ENCODE measurements around the gene NOS1AP.
"Not testable (repeated sequence)": the region's sequence is repeated elsewhere in the genome, so short reads cannot be mapped to it uniquely, and the experiment has no call there.

The NOS1AP gene

GRCh38 chr1:162351246-162351842 is 281.9 kb downstream of the NOS1AP start:
- DNase-seq: no peak

- DNase-seq: not testable (repeated sequence)
Observed at GRCh38 chr1:162351874-162352273, 282.4 kb downstream of the NOS1AP start.

GRCh38 chr1:162353078-162353477 is 283.6 kb downstream of the NOS1AP start:
- DNase-seq: no peak

GRCh38 chr1:162353702-162354101 is 284.2 kb downstream of the NOS1AP start:
- DNase-seq: no peak

- DNase-seq: peak; percentile 48
Observed at GRCh38 chr1:162357681-162358266, 288.3 kb downstream of the NOS1AP start.

GRCh38 chr1:162358928-162359327 is 289.4 kb downstream of the NOS1AP start:
- DNase-seq: no peak

GRCh38 chr1:162359523-162360236 is 290.2 kb downstream of the NOS1AP start:
- no peak for DNase-seq

- DNase-seq: no peak
Observed at GRCh38 chr1:162360237-162360873, 290.9 kb downstream of the NOS1AP start.

GRCh38 chr1:162360874-162361260 is 291.4 kb downstream of the NOS1AP start:
- no peak for DNase-seq

- DNase-seq: no peak
Observed at GRCh38 chr1:162361349-162361748, 291.9 kb downstream of the NOS1AP start.

GRCh38 chr1:162363823-162364222 is 294.3 kb downstream of the NOS1AP start:
- DNase-seq: no peak

GRCh38 chr1:162364498-162364897 is 295.0 kb downstream of the NOS1AP start:
- DNase-seq: no peak

- no peak for DNase-seq
Observed at GRCh38 chr1:162365284-162366020, 296.0 kb downstream of the NOS1AP start.

GRCh38 chr1:162366149-162366548 is 296.7 kb downstream of the NOS1AP start:
- no peak for DNase-seq

- no peak for DNase-seq
Observed at GRCh38 chr1:162366671-162367070, 297.2 kb downstream of the NOS1AP start.

GRCh38 chr1:162367073-162367472 is 297.6 kb downstream of the NOS1AP start:
- no peak for DNase-seq

- no peak for DNase-seq
Observed at GRCh38 chr1:162367772-162368171, 298.3 kb downstream of the NOS1AP start.

- no peak for DNase-seq
Observed at GRCh38 chr1:162368451-162368850, 299.0 kb downstream of the NOS1AP start.

- no peak for DNase-seq
Observed at GRCh38 chr1:162369571-162369970, 300.1 kb downstream of the NOS1AP start.

GRCh38 chr1:162370161-162370560 is 300.7 kb downstream of the NOS1AP start:
- no peak for DNase-seq

GRCh38 chr1:162370721-162371120 is 301.2 kb downstream of the NOS1AP start:
- no peak for DNase-seq

GRCh38 chr1:162371611-162372010 is 302.1 kb downstream of the NOS1AP start:
- DNase-seq: no peak

Measured in HCEC 1CT (cell line).